ENCODE data around the gene TTC29. TPM values are rescaled to one million over a fixed set of nuclear protein-coding genes. Genes with fewer than 3 reads are reported as not detected.

TTC29 gene
- polyA plus RNA-seq, 1 donor (not counting 4 experiments of a cell fraction or from before 2014, with no cell fraction given) = not detected

DNA sequence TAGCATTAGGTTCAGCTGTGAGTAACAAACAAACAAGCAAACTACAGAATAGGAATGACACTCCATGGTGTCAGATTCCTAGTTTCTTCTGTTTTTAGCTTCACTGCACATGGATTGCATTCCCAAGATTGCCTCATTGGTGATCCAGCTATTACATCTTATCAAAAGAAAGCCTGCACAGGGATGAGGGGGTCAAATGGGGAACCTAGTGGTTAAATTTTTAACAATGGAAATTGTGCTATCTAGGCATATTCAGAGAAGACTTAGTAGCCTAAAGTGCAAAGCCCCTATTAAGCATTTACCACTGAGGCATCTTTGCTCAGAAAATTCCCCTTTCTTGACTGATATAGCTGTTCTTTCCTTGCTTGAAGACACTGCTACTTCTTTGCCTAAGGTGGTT lies 3.9 kb upstream of the TTC29 start:
- Histone ChIP-seq H3K27ac (ENCODE audit: control insufficient read depth, insufficient read depth, low read length) (no peak overlapping the region), H3K27me3 (ENCODE audit: control insufficient read depth, extremely low read depth, insufficient read depth, low read length) (peaks cover 8% of the 10 kb centered on the region), H3K4me1 (ENCODE audit: control insufficient read depth, extremely low read depth, insufficient read depth, low read length) (peaks cover 5% of the 10 kb centered on the region), H3K9ac (ENCODE audit: control insufficient read depth, extremely low read depth, insufficient read depth, low read length) (no peak overlapping the region), H2AFZ (ENCODE audit: control insufficient read depth, low read length) (no peak overlapping the region), H3K79me2 (ENCODE audit: control insufficient read depth, insufficient read depth, low read length) (no peaks in the 10 kb centered on the region), H3K36me3 (ENCODE audit: control insufficient read depth in 2 of 2, extremely low read depth in 1 of 2, insufficient read depth in 2 of 2, low read length in 2 of 2) (no peaks in the 10 kb centered on the region), H3K4me2 (ENCODE audit: control insufficient read depth, extremely low read depth, insufficient read depth, low read depth, low read length) (no peak overlapping the region), H3K4me3 (ENCODE audit: control insufficient read depth in 2 of 3, extremely low read depth in 1 of 3, insufficient read depth in 2 of 3, low read depth in 1 of 3, low read length in 3 of 3) (no peak overlapping the region), H3K9me3 (ENCODE audit: control insufficient read depth, low read depth, low read length) (no peaks in the 10 kb centered on the region), H3K9me1 (ENCODE audit: control insufficient read depth, extremely low read depth, insufficient read depth, low read length) (no peaks in the 10 kb centered on the region), H4K20me1 (ENCODE audit: control insufficient read depth, extremely low read depth, insufficient read depth, low read length) (no peaks in the 10 kb centered on the region)
- no peak for DNase-seq (ENCODE audit: low read depth, low spot score)
- TF ChIP-seq, protein P1, sequence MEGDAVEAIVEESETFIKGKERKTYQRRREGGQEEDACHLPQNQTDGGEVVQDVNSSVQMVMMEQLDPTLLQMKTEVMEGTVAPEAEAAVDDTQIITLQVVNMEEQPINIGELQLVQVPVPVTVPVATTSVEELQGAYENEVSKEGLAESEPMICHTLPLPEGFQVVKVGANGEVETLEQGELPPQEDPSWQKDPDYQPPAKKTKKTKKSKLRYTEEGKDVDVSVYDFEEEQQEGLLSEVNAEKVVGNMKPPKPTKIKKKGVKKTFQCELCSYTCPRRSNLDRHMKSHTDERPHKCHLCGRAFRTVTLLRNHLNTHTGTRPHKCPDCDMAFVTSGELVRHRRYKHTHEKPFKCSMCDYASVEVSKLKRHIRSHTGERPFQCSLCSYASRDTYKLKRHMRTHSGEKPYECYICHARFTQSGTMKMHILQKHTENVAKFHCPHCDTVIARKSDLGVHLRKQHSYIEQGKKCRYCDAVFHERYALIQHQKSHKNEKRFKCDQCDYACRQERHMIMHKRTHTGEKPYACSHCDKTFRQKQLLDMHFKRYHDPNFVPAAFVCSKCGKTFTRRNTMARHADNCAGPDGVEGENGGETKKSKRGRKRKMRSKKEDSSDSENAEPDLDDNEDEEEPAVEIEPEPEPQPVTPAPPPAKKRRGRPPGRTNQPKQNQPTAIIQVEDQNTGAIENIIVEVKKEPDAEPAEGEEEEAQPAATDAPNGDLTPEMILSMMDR (optimal IDR thresholded peaks at IDR 0.05 in 1 of 3, IDR thresholded peaks at IDR 0.05 in 1 of 3, conservative IDR thresholded peaks at IDR 0.05 in 1 of 3; ENCODE audit: extremely low read depth in 1 of 3, insufficient read depth in 2 of 3, low read length in 3 of 3) = no peak
- TF ChIP-seq EZH2 (IDR thresholded peaks at IDR 0.05; ENCODE audit: low read length) = no peak
- dilution Hi-C loops (cut with MboI; ENCODE audit: extremely low pct_ligation_motif_present, low sequenced_read_pairs) = no loop called here
- no peak for FAIRE-seq

- Histone ChIP-seq H3K36me3 (ENCODE audit: control insufficient read depth in 2 of 2, extremely low read depth in 1 of 2, insufficient read depth in 2 of 2, low read length in 2 of 2) (no peaks in the 10 kb centered on the region), H3K4me2 (ENCODE audit: control insufficient read depth, extremely low read depth, insufficient read depth, low read depth, low read length) (no peak overlapping the region), H3K4me1 (ENCODE audit: control insufficient read depth, extremely low read depth, insufficient read depth, low read length) (peaks cover 5% of the 10 kb centered on the region), H3K4me3 (ENCODE audit: control insufficient read depth in 2 of 3, extremely low read depth in 1 of 3, insufficient read depth in 2 of 3, low read depth in 1 of 3, low read length in 3 of 3) (no peak overlapping the region), H3K27ac (ENCODE audit: control insufficient read depth, insufficient read depth, low read length) (no peak overlapping the region), H3K9me1 (ENCODE audit: control insufficient read depth, extremely low read depth, insufficient read depth, low read length) (no peaks in the 10 kb centered on the region), H3K79me2 (ENCODE audit: control insufficient read depth, insufficient read depth, low read length) (no peaks in the 10 kb centered on the region), H3K9me3 (ENCODE audit: control insufficient read depth, low read depth, low read length) (no peaks in the 10 kb centered on the region), H4K20me1 (ENCODE audit: control insufficient read depth, extremely low read depth, insufficient read depth, low read length) (no peaks in the 10 kb centered on the region), H2AFZ (ENCODE audit: control insufficient read depth, low read length) (no peak overlapping the region), H3K9ac (ENCODE audit: control insufficient read depth, extremely low read depth, insufficient read depth, low read length) (no peak overlapping the region), H3K27me3 (ENCODE audit: control insufficient read depth, extremely low read depth, insufficient read depth, low read length) (peaks cover 19% of the 10 kb centered on the region)
- dilution Hi-C loops (cut with MboI; ENCODE audit: extremely low pct_ligation_motif_present, low sequenced_read_pairs) = no loop called here
- no peak for DNase-seq (ENCODE audit: low read depth, low spot score)
- TF ChIP-seq, protein P1 (optimal IDR thresholded peaks at IDR 0.05 in 1 of 3, IDR thresholded peaks at IDR 0.05 in 1 of 3, conservative IDR thresholded peaks at IDR 0.05 in 1 of 3; ENCODE audit: extremely low read depth in 1 of 3, insufficient read depth in 2 of 3, low read length in 3 of 3) = no peak
- TF ChIP-seq EZH2 (IDR thresholded peaks at IDR 0.05; ENCODE audit: low read length) = no peak
- no peak for FAIRE-seq
Measured at GRCh38 chr4:146943691-146944375, 1.8 kb downstream of the TTC29 start.
